Peyer's patch (tissue), 4 donors: ENCODE results near the gene FERMT2.

ENCODE experiments used
- POLR2A ChIP-seq, 2 donors: fragments of 450-650 bp; IDR thresholded peaks; one replicate each; pipeline ENCODE4 v1.5.1; 2017; ENCODE audit warnings: antibody characterized with exemption in 2 of 2, mild to moderate bottlenecking in 2 of 2, moderate library complexity in 2 of 2
- TF ChIP-seq, protein P1 (sequence below), 6 experiments: fragments of 450-650 bp in 4 of 6; fragments of 200-600 bp in 2 of 6; sonication (generic) in 1 of 6; IDR thresholded peaks; one replicate each; pipeline ENCODE4 v1.5.1; 2017 to 2019; ENCODE audit warnings: antibody characterized with exemption in 6 of 6, mild to moderate bottlenecking in 3 of 6, moderate library complexity in 1 of 6

DNA sequence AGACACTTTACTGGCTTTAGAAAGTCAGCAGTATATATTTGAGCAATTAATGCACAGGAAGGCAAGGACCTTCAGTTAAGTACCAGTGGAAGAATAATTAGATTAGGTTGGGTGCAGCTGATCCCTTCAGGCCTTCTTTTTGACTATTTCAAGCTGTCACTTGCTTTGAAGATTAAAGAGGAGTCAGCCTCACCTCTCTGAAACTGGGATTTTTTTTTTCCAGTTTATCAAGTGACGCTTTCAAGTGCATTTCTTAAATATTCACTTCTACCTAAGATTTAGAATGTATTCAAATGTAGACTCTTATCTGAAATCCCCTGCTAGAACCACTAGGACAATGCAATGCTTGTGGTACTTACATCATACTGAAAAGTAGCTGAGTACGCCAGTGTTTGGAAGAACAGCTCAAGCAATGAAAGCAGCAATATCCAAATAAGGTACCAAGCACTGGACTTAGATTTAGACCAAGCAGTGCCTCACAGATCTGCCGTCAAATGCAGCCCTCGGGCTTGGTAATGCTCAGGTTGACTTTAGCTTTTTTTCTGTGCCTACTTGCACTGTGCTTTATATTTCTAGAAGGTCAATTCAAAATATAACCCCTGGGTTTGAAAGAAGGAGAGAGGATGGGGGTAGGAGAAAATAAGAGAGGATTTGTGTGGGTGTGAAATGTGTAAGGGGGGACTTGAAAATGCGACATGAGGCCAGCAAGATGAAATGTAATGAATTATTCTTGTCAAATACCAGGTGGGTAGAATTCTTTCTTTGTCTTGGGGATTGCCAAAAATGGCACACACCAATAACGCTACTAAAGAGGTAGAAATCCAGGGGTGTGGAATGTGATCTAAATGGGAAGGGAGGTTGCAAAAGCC lies 3.7 kb upstream of the FERMT2 start:
- TF ChIP-seq, protein P1, sequence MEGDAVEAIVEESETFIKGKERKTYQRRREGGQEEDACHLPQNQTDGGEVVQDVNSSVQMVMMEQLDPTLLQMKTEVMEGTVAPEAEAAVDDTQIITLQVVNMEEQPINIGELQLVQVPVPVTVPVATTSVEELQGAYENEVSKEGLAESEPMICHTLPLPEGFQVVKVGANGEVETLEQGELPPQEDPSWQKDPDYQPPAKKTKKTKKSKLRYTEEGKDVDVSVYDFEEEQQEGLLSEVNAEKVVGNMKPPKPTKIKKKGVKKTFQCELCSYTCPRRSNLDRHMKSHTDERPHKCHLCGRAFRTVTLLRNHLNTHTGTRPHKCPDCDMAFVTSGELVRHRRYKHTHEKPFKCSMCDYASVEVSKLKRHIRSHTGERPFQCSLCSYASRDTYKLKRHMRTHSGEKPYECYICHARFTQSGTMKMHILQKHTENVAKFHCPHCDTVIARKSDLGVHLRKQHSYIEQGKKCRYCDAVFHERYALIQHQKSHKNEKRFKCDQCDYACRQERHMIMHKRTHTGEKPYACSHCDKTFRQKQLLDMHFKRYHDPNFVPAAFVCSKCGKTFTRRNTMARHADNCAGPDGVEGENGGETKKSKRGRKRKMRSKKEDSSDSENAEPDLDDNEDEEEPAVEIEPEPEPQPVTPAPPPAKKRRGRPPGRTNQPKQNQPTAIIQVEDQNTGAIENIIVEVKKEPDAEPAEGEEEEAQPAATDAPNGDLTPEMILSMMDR (IDR thresholded peaks at IDR 0.05): no peak
- TF ChIP-seq POLR2A (IDR thresholded peaks at IDR 0.05): no peak
